SU-DHL-6 (cell line): Measurements from ENCODE around the gene HOMER3.

ENCODE experiments used
- H2AFZ ChIP-seq: fragments of 200-600 bp; sonication (generic); 2 replicates; pipeline ENCODE4 v1.6.1; 2014; ENCODE audit warnings: low read depth, mild to moderate bottlenecking, moderate library complexity, mixed read lengths, antibody characterized with exemption, low read length; ENCODE audit not compliant: severe bottlenecking
- H3F3A ChIP-seq: fragments of 200-600 bp; shearing (Covaris generic); 2 replicates; pipeline ENCODE4 v1.6.0; 2016; ENCODE audit warnings: antibody characterized with exemption, mild to moderate bottlenecking; ENCODE audit not compliant: insufficient read depth
- H3K27ac ChIP-seq: fragments of 200-600 bp; sonication (generic); 2 replicates; pipeline ENCODE4 v1.5.1; 2016; ENCODE audit warnings: low read depth, mild to moderate bottlenecking, low read length, moderate library complexity, mixed read lengths
- H3K27me3 ChIP-seq: fragments of 200-600 bp; sonication (generic), shearing (Covaris generic); 2 replicates; pipeline ENCODE4 v1.6.0; 2014; ENCODE audit warnings: mild to moderate bottlenecking, low read length
- H3K36me3 ChIP-seq: fragments of 200-600 bp; sonication (generic); 2 replicates; pipeline ENCODE4 v1.6.1; 2014; ENCODE audit warnings: mild to moderate bottlenecking, low read length, mixed read lengths
- H3K4me2 ChIP-seq: fragments of 300-600, 200-600 bp; shearing (Covaris generic), sonication (generic); 2 replicates; pipeline ENCODE4 v1.6.0; 2014; ENCODE audit warnings: low read length, low read depth, mild to moderate bottlenecking; ENCODE audit not compliant: poor library complexity, severe bottlenecking
- H3K4me3 ChIP-seq: fragments of 200-600 bp; sonication (generic); 2 replicates; pipeline ENCODE4 v1.5.1; 2014; ENCODE audit warnings: antibody characterized with exemption, low read length, mild to moderate bottlenecking, mixed read lengths; ENCODE audit not compliant: insufficient read depth, poor library complexity, severe bottlenecking
- H3K79me2 ChIP-seq: fragments of 200-600 bp; sonication (generic); 2 replicates; pipeline ENCODE4 v1.6.1; 2014; ENCODE audit warnings: mild to moderate bottlenecking, low read length, moderate library complexity; ENCODE audit not compliant: insufficient read depth
- H3K9ac ChIP-seq: fragments of 200-600 bp; sonication (generic); 2 replicates; pipeline ENCODE4 v1.7.0; 2014; ENCODE audit warnings: mild to moderate bottlenecking, low read length
- H3K9me2 ChIP-seq: fragments of 200-600 bp; sonication (generic); replicated peaks from 2 replicates; pipeline ENCODE4 v1.6.1; 2014; ENCODE audit warnings: low read length; ENCODE audit not compliant: insufficient read depth
- H3K9me3 ChIP-seq: fragments of 200-600 bp; sonication (generic); 2 replicates; pipeline ENCODE4 v1.6.1; 2014; ENCODE audit warnings: low read length, mixed read lengths; ENCODE audit not compliant: insufficient read depth
- H4K20me1 ChIP-seq: fragments of 200-600 bp; sonication (generic); 2 replicates; pipeline ENCODE4 v1.6.1; 2014; ENCODE audit warnings: low read depth, mild to moderate bottlenecking, antibody characterized with exemption, low read length, moderate library complexity, mixed read lengths
- CTCF ChIP-seq: fragments of 200-600 bp; sonication (generic); IDR thresholded peaks from one replicate; pipeline ENCODE4 v1.5.1; 2017; ENCODE audit warnings: antibody characterized with exemption, mild to moderate bottlenecking, low read length, moderate library complexity; ENCODE audit not compliant: insufficient read depth, poor library complexity, severe bottlenecking
- EZH2phosphoT487 ChIP-seq: fragments of 200-600 bp; sonication (generic), shearing (Covaris generic); conservative IDR thresholded peaks from 2 replicates; pipeline ENCODE4 v1.6.1; 2018; ENCODE audit warnings: mild to moderate bottlenecking, antibody characterized with exemption, low read length, moderate library complexity, mixed read lengths

HOMER3 gene

GRCh38 chr19:18900700-18901481, 40.1 kb downstream of the HOMER3 start:
- Histone ChIP-seq H4K20me1 (no peaks in the 10 kb centered on the region), H3K79me2 (no peaks in the 10 kb centered on the region), H3K9ac (no peak overlapping the region), H3K9me3 (no peaks in the 10 kb centered on the region), H2AFZ (no peak overlapping the region), H3K9me2 (no peaks in the 10 kb centered on the region), H3K4me2 (no peak overlapping the region), H3K36me3 (no peaks in the 10 kb centered on the region), H3K4me3 (no peak overlapping the region), H3K27ac (no peak overlapping the region), H3F3A (no peaks in the 10 kb centered on the region), H3K27me3 (no peaks in the 10 kb centered on the region)
- TF ChIP-seq EZH2phosphoT487 (no peak), CTCF (no peak)

- H3K4me2 ChIP-seq: no peak overlapping the region
- no peaks in the 10 kb centered on the region for H3F3A ChIP-seq
- no peaks in the 10 kb centered on the region for H3K36me3 ChIP-seq
- H3K79me2 ChIP-seq: no peaks in the 10 kb centered on the region
- no peaks in the 10 kb centered on the region for H3K27me3 ChIP-seq
- H3K4me3 ChIP-seq: no peak overlapping the region
- H3K27ac ChIP-seq: no peak overlapping the region
- no peaks in the 10 kb centered on the region for H4K20me1 ChIP-seq
- TF ChIP-seq CTCF: no peak
- H2AFZ ChIP-seq: no peak overlapping the region
- no peaks in the 10 kb centered on the region for H3K9me3 ChIP-seq
- no peak overlapping the region for H3K9ac ChIP-seq
- H3K9me2 ChIP-seq: no peaks in the 10 kb centered on the region
Observed at GRCh38 chr19:18899624-18900560, 41.1 kb downstream of the HOMER3 start.

- no peak overlapping the region for H3K9ac ChIP-seq
- H3F3A ChIP-seq: no peaks in the 10 kb centered on the region
- no peaks in the 10 kb centered on the region for H4K20me1 ChIP-seq
- no peaks in the 10 kb centered on the region for H3K36me3 ChIP-seq
- no peaks in the 10 kb centered on the region for H3K79me2 ChIP-seq
- no peak overlapping the region for H3K27ac ChIP-seq
- no peak overlapping the region for H2AFZ ChIP-seq
- H3K4me2 ChIP-seq: no peak overlapping the region
- no peaks in the 10 kb centered on the region for H3K9me2 ChIP-seq
- no peaks in the 10 kb centered on the region for H3K9me3 ChIP-seq
- H3K27me3 ChIP-seq: no peaks in the 10 kb centered on the region
- H3K4me3 ChIP-seq: no peak overlapping the region
- TF ChIP-seq CTCF: no peak
- TF ChIP-seq EZH2phosphoT487: no peak
Observed at GRCh38 chr19:18898607-18899408, 42.2 kb downstream of the HOMER3 start.
